IPS-20b (cell line): ENCODE results near the gene RAPGEF4.

ENCODE experiments used
- H3K27ac ChIP-seq: one replicate; pipeline ENCODE4 v1.5.1; 2013; ENCODE audit warnings: low read length
- H3K27me3 ChIP-seq: 2 replicates; pipeline ENCODE4 v1.6.1; 2013; ENCODE audit warnings: mild to moderate bottlenecking, low read length, inconsistent platforms; ENCODE audit not compliant: insufficient read depth
- H3K36me3 ChIP-seq: 2 replicates; pipeline ENCODE4 v1.6.1; 2013; ENCODE audit warnings: low read depth, mild to moderate bottlenecking, inconsistent platforms, low read length, moderate library complexity; ENCODE audit not compliant: insufficient read depth
- H3K4me1 ChIP-seq: 2 replicates; pipeline ENCODE4 v1.6.1; 2013; ENCODE audit warnings: mild to moderate bottlenecking, control low read depth, inconsistent platforms, low read length, moderate library complexity; ENCODE audit not compliant: insufficient read depth
- H3K4me3 ChIP-seq: 2 replicates; pipeline ENCODE4 v1.5.1; 2013; ENCODE audit warnings: mild to moderate bottlenecking, low read length, inconsistent platforms
- H3K9ac ChIP-seq: 2 replicates; pipeline ENCODE4 v1.6.1; 2013; ENCODE audit warnings: low read depth, mild to moderate bottlenecking, inconsistent platforms, low read length, moderate library complexity
- H3K9me3 ChIP-seq: 2 replicates; pipeline ENCODE4 v1.6.1; 2013; ENCODE audit warnings: mild to moderate bottlenecking, low read depth, low read length, inconsistent platforms; ENCODE audit not compliant: insufficient read depth

The RAPGEF4 gene

GRCh38 chr2:172919732-172920131 is 184.1 kb downstream of the RAPGEF4 start:
- Histone ChIP-seq H3K4me1 (no peaks in the 10 kb centered on the region), H3K27ac (no peak overlapping the region), H3K9ac (no peak overlapping the region)

GRCh38 chr2:172921532-172922236 is 186.0 kb downstream of the RAPGEF4 start:
- Histone ChIP-seq H3K36me3 (no peaks in the 10 kb centered on the region), H3K27me3 (no peaks in the 10 kb centered on the region), H3K9me3 (no peaks in the 10 kb centered on the region), H3K27ac (no peak overlapping the region), H3K9ac (no peak overlapping the region), H3K4me3 (no peak overlapping the region), H3K4me1 (no peaks in the 10 kb centered on the region)

More at GRCh38 chr2:172919732-172920131, 184.1 kb downstream of the RAPGEF4 start:
- Histone ChIP-seq H3K4me3 (no peak overlapping the region), H3K27me3 (no peaks in the 10 kb centered on the region), H3K36me3 (no peaks in the 10 kb centered on the region), H3K9me3 (no peaks in the 10 kb centered on the region)

GRCh38 chr2:172922306-172922705 is 186.7 kb downstream of the RAPGEF4 start:
- Histone ChIP-seq H3K4me1 (no peaks in the 10 kb centered on the region), H3K4me3 (no peak overlapping the region)

GRCh38 chr2:172922815-172923214 is 187.2 kb downstream of the RAPGEF4 start:
- no peak overlapping the region for H3K4me3 ChIP-seq
- H3K9ac ChIP-seq = no peak overlapping the region
- no peaks in the 10 kb centered on the region for H3K27me3 ChIP-seq
- no peak overlapping the region for H3K27ac ChIP-seq
- no peaks in the 10 kb centered on the region for H3K4me1 ChIP-seq
- H3K9me3 ChIP-seq = no peaks in the 10 kb centered on the region
- no peaks in the 10 kb centered on the region for H3K36me3 ChIP-seq

More at GRCh38 chr2:172922306-172922705, 186.7 kb downstream of the RAPGEF4 start:
- H3K9me3 ChIP-seq = no peaks in the 10 kb centered on the region
- H3K36me3 ChIP-seq = no peaks in the 10 kb centered on the region
- H3K27me3 ChIP-seq = no peaks in the 10 kb centered on the region
- no peak overlapping the region for H3K9ac ChIP-seq
- H3K27ac ChIP-seq = no peak overlapping the region

GRCh38 chr2:172924097-172924660 is 188.5 kb downstream of the RAPGEF4 start:
- H3K9me3 ChIP-seq = no peaks in the 10 kb centered on the region
- no peak overlapping the region for H3K27ac ChIP-seq
- no peak overlapping the region for H3K4me3 ChIP-seq
- H3K4me1 ChIP-seq = no peaks in the 10 kb centered on the region
- no peaks in the 10 kb centered on the region for H3K36me3 ChIP-seq
- H3K27me3 ChIP-seq = no peaks in the 10 kb centered on the region
- H3K9ac ChIP-seq = no peak overlapping the region

- H3K36me3 ChIP-seq = no peaks in the 10 kb centered on the region
- no peaks in the 10 kb centered on the region for H3K27me3 ChIP-seq
- no peak overlapping the region for H3K27ac ChIP-seq
- no peaks in the 10 kb centered on the region for H3K9me3 ChIP-seq
- peaks cover 6% of the 10 kb centered on the region; the same call in 1 of the 2 replicates for H3K4me1 ChIP-seq
- no peak overlapping the region for H3K4me3 ChIP-seq
- H3K9ac ChIP-seq = no peak overlapping the region
Observed at GRCh38 chr2:172925600-172925999, 190.0 kb downstream of the RAPGEF4 start.

GRCh38 chr2:172926785-172927640 is 191.4 kb downstream of the RAPGEF4 start:
- H3K4me3 ChIP-seq = no peak overlapping the region
- no peaks in the 10 kb centered on the region for H3K9me3 ChIP-seq
- no peak overlapping the region for H3K27ac ChIP-seq
- no peak overlapping the region for H3K9ac ChIP-seq
- peaks cover 11% of the 10 kb centered on the region for H3K4me1 ChIP-seq
- no peaks in the 10 kb centered on the region for H3K36me3 ChIP-seq
- H3K27me3 ChIP-seq = no peaks in the 10 kb centered on the region

- H3K9ac ChIP-seq = no peak overlapping the region
- peaks cover 11% of the 10 kb centered on the region for H3K4me1 ChIP-seq
- no peaks in the 10 kb centered on the region for H3K27me3 ChIP-seq
- no peaks in the 10 kb centered on the region for H3K9me3 ChIP-seq
- H3K36me3 ChIP-seq = no peaks in the 10 kb centered on the region
- H3K27ac ChIP-seq = no peak overlapping the region
- no peak overlapping the region for H3K4me3 ChIP-seq
Observed at GRCh38 chr2:172927641-172928357, 192.2 kb downstream of the RAPGEF4 start.

GRCh38 chr2:172928756-172929155 is 193.1 kb downstream of the RAPGEF4 start:
- H3K27me3 ChIP-seq = no peaks in the 10 kb centered on the region
- peaks cover 11% of the 10 kb centered on the region for H3K4me1 ChIP-seq
- no peak overlapping the region for H3K9ac ChIP-seq
- no peak overlapping the region for H3K4me3 ChIP-seq
- no peak overlapping the region for H3K27ac ChIP-seq
- H3K9me3 ChIP-seq = no peaks in the 10 kb centered on the region
- no peaks in the 10 kb centered on the region for H3K36me3 ChIP-seq

- Histone ChIP-seq H3K9me3 (no peaks in the 10 kb centered on the region), H3K27ac (no peak overlapping the region), H3K9ac (no peak overlapping the region), H3K27me3 (no peaks in the 10 kb centered on the region), H3K4me1 (peaks cover 11% of the 10 kb centered on the region), H3K4me3 (no peak overlapping the region), H3K36me3 (no peaks in the 10 kb centered on the region)
Observed at GRCh38 chr2:172929644-172930043, 194.0 kb downstream of the RAPGEF4 start.

- Histone ChIP-seq H3K4me1 (peaks cover 11% of the 10 kb centered on the region), H3K36me3 (no peaks in the 10 kb centered on the region), H3K9ac (no peak overlapping the region), H3K4me3 (no peak overlapping the region), H3K9me3 (no peaks in the 10 kb centered on the region), H3K27me3 (no peaks in the 10 kb centered on the region), H3K27ac (no peak overlapping the region)
Observed at GRCh38 chr2:172930871-172931255, 195.2 kb downstream of the RAPGEF4 start.
